GM10248 (cell line): Measurements from ENCODE around the gene ALMS1.

Experiments used
- CTCF ChIA-PET: fragments of 300-600 bp; sonication (Branson Sonifier 250); formaldehyde crosslinking; extraction: SDS; loops from one replicate; lab custom pipeline; 2021; ENCODE audit warnings: antibody characterized with exemption; lab: Yijun Ruan, JAX
- POLR2A ChIA-PET: fragments of 350-650 bp; sonication (Branson Sonifier 250); formaldehyde crosslinking; extraction: SDS; loops from one replicate; lab custom pipeline; 2020; ENCODE audit warnings: antibody characterized with exemption; lab: Yijun Ruan, JAX
- DNase-seq: peaks from one replicate; pipeline ENCODE4 v3.0.0; 2012; ENCODE audit errors: extremely low spot score
- CTCF ChIP-seq: IDR thresholded peaks from 2 replicates; pipeline ENCODE4 v1.5.1; 2012; ENCODE audit warnings: mild to moderate bottlenecking, low read depth; ENCODE audit errors: extremely low read depth, missing control alignments, control extremely low read depth

Gene ALMS1

GRCh38 chr2:73376681-73377080, 9.0 kb upstream of the ALMS1 start:
- POLR2A ChIA-PET: no interaction called here
- no peak for DNase-seq
- TF ChIP-seq CTCF: no peak
- CTCF ChIA-PET: interaction anchor here (1.0 kb wide), 1 partner anchor 42 kb away, joined by 4 read pairs; no protein-coding TSS in a partner anchor

GRCh38 chr2:73383036-73383435, 2.6 kb upstream of the ALMS1 start:
- no peak for TF ChIP-seq CTCF
- ChIA-PET CTCF (no interaction called here), POLR2A (no interaction called here)
- no peak for DNase-seq

GRCh38 chr2:73385123-73385503, 523 bp upstream of the ALMS1 start:
- CTCF ChIA-PET: interaction anchor here (0.9 to 1.8 kb wide), 4 partner anchors 34 to 96 kb away, joined by 3 to 5 read pairs (median 4); no protein-coding TSS in a partner anchor
- POLR2A ChIA-PET: interaction anchor here (0.6 to 1.0 kb wide), 3 partner anchors 151 to 943 kb away, joined by 3 to 4 read pairs (median 3); partner anchors contain the start of gene CCT7
- DNase-seq: no peak
- no peak for TF ChIP-seq CTCF

- no peak for TF ChIP-seq CTCF
- POLR2A ChIA-PET: no interaction called here
- no peak for DNase-seq
- CTCF ChIA-PET: interaction anchor here (1.8 to 2.6 kb wide), 3 partner anchors 33 to 96 kb away, joined by 4 to 6 read pairs (median 5); no protein-coding TSS in a partner anchor
Measured at GRCh38 chr2:73386342-73386868, 769 bp downstream of the ALMS1 start.

GRCh38 chr2:73386894-73387636, 1.4 kb downstream of the ALMS1 start:
- ChIA-PET CTCF (interaction anchor here (2.0 to 2.6 kb wide), 2 partner anchors 42 to 97 kb away, joined by 4 to 6 read pairs; no protein-coding TSS in a partner anchor), POLR2A (no interaction called here)
- TF ChIP-seq CTCF: no peak
- DNase-seq: no peak

- CTCF ChIA-PET: no interaction called here
- TF ChIP-seq CTCF: no peak
- POLR2A ChIA-PET: no interaction called here
- DNase-seq: no peak
Measured at GRCh38 chr2:73402386-73403103, 16.9 kb downstream of the ALMS1 start.
